GM18873 (cell line): ENCODE data around the gene FBXL20.
"Not testable (repeated sequence)": the region's sequence is repeated elsewhere in the genome, so short reads cannot be mapped to it uniquely, and the experiment has no call there.

Source experiments
- ATAC-seq: cut with Tn5 transposase; IDR thresholded peaks from one replicate; pipeline ENCODE4 v1.9.1; 2021; ENCODE audit warnings: mild to moderate bottlenecking, moderate library complexity, moderate number of reproducible peaks; ENCODE audit not compliant: unreplicated experiment, low FRiP score

The FBXL20 gene

GRCh38 chr17:39261286-39261685 is 140.1 kb downstream of the FBXL20 start:
- ATAC-seq = no peak

- ATAC-seq = no peak
Observed at GRCh38 chr17:39252788-39253460, 148.5 kb downstream of the FBXL20 start.

- no peak for ATAC-seq
Observed at GRCh38 chr17:39251997-39252396, 149.4 kb downstream of the FBXL20 start.

- not testable (repeated sequence) for ATAC-seq
Observed at GRCh38 chr17:39250076-39250475, 151.3 kb downstream of the FBXL20 start.

- no peak for ATAC-seq
Observed at GRCh38 chr17:39246274-39246673, 155.2 kb downstream of the FBXL20 start.

GRCh38 chr17:39244600-39245570 is 156.5 kb downstream of the FBXL20 start:
- ATAC-seq = no peak

- ATAC-seq = no peak
Observed at GRCh38 chr17:39244016-39244599, 157.3 kb downstream of the FBXL20 start.

GRCh38 chr17:39243155-39243554 is 158.3 kb downstream of the FBXL20 start:
- ATAC-seq = no peak

GRCh38 chr17:39240631-39241030 is 160.8 kb downstream of the FBXL20 start:
- ATAC-seq = no peak

- no peak for ATAC-seq
Observed at GRCh38 chr17:39239640-39240314, 161.6 kb downstream of the FBXL20 start.

- ATAC-seq = no peak
Observed at GRCh38 chr17:39238311-39238972, 163.0 kb downstream of the FBXL20 start.

- no peak for ATAC-seq
Observed at GRCh38 chr17:39237586-39237985, 163.8 kb downstream of the FBXL20 start.

- no peak for ATAC-seq
Observed at GRCh38 chr17:39236981-39237441, 164.4 kb downstream of the FBXL20 start.

GRCh38 chr17:39236450-39236927 is 164.9 kb downstream of the FBXL20 start:
- ATAC-seq = no peak

GRCh38 chr17:39235555-39236449 is 165.6 kb downstream of the FBXL20 start:
- ATAC-seq = no peak

- no peak for ATAC-seq
Observed at GRCh38 chr17:39231591-39232551, 169.6 kb downstream of the FBXL20 start.

- no peak for ATAC-seq
Observed at GRCh38 chr17:39231091-39231561, 170.3 kb downstream of the FBXL20 start.

GRCh38 chr17:39230361-39230760 is 171.1 kb downstream of the FBXL20 start:
- ATAC-seq = no peak
